Gastroesophageal sphincter (tissue), 3 donors: ENCODE measurements around the gene NAA80.

ENCODE experiments used
- CTCF ChIP-seq, 4 experiments: fragments of 200-600 bp in 2 of 4; fragments of 450-650 bp in 2 of 4; sonication (generic) in 1 of 4; IDR thresholded peaks; one replicate each; pipeline ENCODE4 v1.5.1; 2017 to 2019; ENCODE audit warnings: antibody characterized with exemption in 4 of 4, mild to moderate bottlenecking in 2 of 4, moderate library complexity in 2 of 4
- EP300 ChIP-seq: sonication (generic); formaldehyde crosslinking; IDR thresholded peaks from one replicate; pipeline ENCODE4 v1.6.1; 2017; ENCODE audit warnings: antibody characterized with exemption, mild to moderate bottlenecking
- POLR2A ChIP-seq, 2 donors: fragments of 450-650 bp; IDR thresholded peaks; one replicate each; pipeline ENCODE4 v1.6.1; 2017; ENCODE audit warnings: antibody characterized with exemption in 2 of 2, mild to moderate bottlenecking in 2 of 2, moderate library complexity in 1 of 2
- POLR2AphosphoS5 ChIP-seq: sonication (generic); formaldehyde crosslinking; IDR thresholded peaks from one replicate; pipeline ENCODE4 v1.6.1; 2017; ENCODE audit warnings: antibody characterized with exemption

- TF ChIP-seq POLR2AphosphoS5 = no peak
- peak in 1 of 4 experiments; percentile 5 for TF ChIP-seq CTCF (IDR thresholded peaks at IDR 0.05)
- no peak for TF ChIP-seq POLR2A (IDR thresholded peaks at IDR 0.05)
- TF ChIP-seq EP300 = no peak
Observed at GRCh38 chr3:50336452-50337174, 37.4 kb upstream of the NAA80 start.
